ENCODE measurements around the gene CHURC1.

The CHURC1 gene

DNA sequence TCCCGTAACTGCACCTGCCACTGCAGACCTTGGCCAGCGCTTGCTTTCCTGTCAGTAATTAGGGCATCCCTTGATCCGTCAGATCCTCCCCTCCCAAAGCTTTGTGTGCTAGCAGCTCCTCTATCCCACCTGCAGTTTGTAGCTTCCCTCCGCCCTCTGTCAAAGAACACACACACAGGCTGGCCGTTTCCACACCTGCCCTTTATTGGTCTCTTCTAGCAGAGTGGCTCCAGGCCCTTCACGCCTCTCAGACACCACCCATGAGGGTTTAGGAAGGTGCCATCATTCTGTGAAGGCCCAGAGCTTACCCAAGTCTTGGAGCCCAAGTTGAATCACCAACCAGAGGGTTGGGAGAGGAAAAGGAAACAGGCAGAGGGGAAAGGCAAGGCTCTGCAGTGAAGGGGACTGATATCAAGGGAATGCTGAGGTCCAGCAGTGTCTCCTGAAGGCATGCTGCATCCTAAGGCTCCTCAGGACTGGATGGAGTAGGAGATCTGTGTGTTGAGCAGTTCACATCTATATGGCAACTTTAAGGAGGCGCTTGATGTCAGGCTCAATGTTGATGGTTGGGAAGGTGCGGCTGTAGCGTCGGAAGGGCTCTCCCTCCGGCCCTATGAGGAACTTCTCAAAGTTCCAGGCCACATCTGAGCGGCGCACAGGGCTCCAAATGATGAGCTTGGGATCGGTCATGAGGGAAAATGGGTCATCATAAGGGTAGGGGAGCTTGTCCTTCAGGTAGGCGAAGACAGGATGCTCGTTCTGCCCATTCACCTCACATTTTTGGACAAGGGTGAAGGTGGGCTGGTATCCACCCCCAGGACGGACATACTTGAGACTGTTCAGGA, 24.9 kb downstream of the CHURC1 start:
- TF ChIP-seq, protein P1, sequence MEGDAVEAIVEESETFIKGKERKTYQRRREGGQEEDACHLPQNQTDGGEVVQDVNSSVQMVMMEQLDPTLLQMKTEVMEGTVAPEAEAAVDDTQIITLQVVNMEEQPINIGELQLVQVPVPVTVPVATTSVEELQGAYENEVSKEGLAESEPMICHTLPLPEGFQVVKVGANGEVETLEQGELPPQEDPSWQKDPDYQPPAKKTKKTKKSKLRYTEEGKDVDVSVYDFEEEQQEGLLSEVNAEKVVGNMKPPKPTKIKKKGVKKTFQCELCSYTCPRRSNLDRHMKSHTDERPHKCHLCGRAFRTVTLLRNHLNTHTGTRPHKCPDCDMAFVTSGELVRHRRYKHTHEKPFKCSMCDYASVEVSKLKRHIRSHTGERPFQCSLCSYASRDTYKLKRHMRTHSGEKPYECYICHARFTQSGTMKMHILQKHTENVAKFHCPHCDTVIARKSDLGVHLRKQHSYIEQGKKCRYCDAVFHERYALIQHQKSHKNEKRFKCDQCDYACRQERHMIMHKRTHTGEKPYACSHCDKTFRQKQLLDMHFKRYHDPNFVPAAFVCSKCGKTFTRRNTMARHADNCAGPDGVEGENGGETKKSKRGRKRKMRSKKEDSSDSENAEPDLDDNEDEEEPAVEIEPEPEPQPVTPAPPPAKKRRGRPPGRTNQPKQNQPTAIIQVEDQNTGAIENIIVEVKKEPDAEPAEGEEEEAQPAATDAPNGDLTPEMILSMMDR (conservative IDR thresholded peaks at IDR 0.05; ENCODE audit: low read depth, low read length): no peak
- Histone ChIP-seq H3K4me2 (no peak overlapping the region), H4K20me1 (ENCODE audit: insufficient read depth) (no peaks in the 10 kb centered on the region), H3K27ac (no peak overlapping the region), H3K27me3 (ENCODE audit: insufficient read depth, low read depth) (no peaks in the 10 kb centered on the region), H3K79me2 (ENCODE audit: insufficient read depth, low read depth) (0 out of 2 replicates have a peak, but pooled peaks cover 6% of the 10 kb centered on the region), H3K4me3 (IDR thresholded peaks at IDR 0.05; ENCODE audit: insufficient read depth, low read depth, low read length) (no peak overlapping the region), H3K36me3 (ENCODE audit: insufficient read depth) (no peaks in the 10 kb centered on the region), H2AFZ (ENCODE audit: low read depth) (no peak overlapping the region), H3K4me1 (ENCODE audit: low read depth, poor library complexity, severe bottlenecking) (peaks cover 49% of the 10 kb centered on the region), H3K9ac (no peak overlapping the region)

DNA sequence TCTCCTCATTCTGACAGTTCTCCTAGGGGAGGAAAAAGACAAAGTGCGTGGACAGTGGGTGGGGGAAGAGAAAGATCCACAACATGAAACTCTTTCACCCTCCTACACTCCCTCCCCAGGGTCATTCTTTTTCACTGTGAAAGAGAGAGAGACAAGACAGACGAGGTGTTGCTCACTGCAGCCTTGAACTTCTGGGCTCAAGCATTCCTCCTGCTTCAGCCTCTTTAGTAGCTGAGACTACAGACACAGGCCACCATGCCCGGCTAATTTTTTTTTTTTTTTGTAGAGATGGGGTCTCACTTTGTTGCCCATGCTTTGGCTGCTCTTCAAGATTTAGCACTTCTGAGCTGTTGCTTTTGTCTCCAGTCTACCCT, 25.5 kb downstream of the CHURC1 start:
- Histone ChIP-seq H3K4me3 (IDR thresholded peaks at IDR 0.05; ENCODE audit: insufficient read depth, low read depth, low read length) (no peak overlapping the region), H3K27me3 (ENCODE audit: insufficient read depth, low read depth) (no peaks in the 10 kb centered on the region), H3K4me2 (no peak overlapping the region)

DNA sequence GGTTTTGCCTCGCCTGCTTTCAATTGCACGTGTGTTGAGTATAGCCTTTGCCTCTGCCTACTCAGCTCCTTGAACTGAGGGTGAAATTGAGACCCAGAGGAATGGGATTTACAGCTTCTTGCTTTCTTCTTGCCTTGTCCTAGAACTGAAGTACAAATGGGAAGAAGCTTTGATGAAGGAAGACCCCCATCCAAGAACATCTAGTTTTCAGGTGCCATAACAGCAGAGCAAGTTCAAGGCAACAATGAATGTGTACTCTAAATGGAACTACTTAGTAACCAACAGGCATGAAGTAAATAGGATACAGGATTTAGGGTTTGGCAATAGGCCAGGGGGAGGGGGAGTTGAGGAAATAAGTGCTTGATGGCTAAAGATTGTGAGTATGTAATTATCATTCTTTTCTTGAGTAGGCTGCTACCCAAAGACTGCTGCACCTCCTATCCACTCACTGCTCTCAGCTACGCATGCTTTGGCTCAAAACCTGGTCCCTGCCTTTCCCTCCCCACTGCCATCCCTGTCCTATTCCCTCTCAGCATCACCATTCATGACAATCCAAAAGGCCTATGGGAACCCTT, 26.2 kb downstream of the CHURC1 start:
- Histone ChIP-seq H4K20me1 (ENCODE audit: insufficient read depth) (no peaks in the 10 kb centered on the region), H3K4me3 (IDR thresholded peaks at IDR 0.05; ENCODE audit: insufficient read depth, low read depth, low read length) (no peak overlapping the region), H3K27ac (no peak overlapping the region)

More for the DNA sequence above, 25.5 kb downstream of the CHURC1 start:
- Histone ChIP-seq H3K9ac (no peak overlapping the region), H3K27ac (no peak overlapping the region), H3K4me1 (ENCODE audit: low read depth, poor library complexity, severe bottlenecking) (peaks cover 43% of the 10 kb centered on the region), H3K79me2 (ENCODE audit: insufficient read depth, low read depth) (0 out of 2 replicates have a peak, but pooled peaks cover 6% of the 10 kb centered on the region), H3K36me3 (ENCODE audit: insufficient read depth) (no peaks in the 10 kb centered on the region), H4K20me1 (ENCODE audit: insufficient read depth) (no peaks in the 10 kb centered on the region), H2AFZ (ENCODE audit: low read depth) (no peak overlapping the region)
- TF ChIP-seq, protein P1 (conservative IDR thresholded peaks at IDR 0.05; ENCODE audit: low read depth, low read length): no peak

DNA sequence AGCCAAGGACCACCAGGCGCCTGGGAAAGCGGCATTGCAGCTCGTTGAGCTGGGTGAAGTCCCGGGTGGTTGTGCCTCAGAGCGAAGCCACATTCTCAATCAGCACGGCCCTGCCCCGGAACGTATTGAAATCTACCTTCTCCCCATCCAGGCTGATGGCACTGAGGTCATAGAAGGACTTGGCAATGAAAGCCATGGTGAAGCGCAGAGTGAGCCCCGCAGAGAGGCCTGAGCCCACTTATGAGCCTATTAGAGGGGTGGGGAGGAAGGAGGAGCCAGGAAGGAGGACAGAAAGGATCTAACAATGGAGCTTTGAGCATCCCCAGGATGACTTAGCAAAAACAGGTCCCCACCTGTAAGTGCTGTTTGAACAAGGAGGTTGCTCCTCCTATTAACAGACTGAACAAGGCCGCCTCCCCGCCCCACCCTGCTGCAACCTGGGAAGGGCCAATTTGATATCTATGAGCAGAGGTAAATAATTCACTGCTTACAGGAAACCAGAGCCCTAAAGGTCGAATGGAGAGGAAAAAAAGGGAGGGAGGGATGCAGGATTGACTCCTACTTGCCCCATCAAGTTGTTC, 28.4 kb downstream of the CHURC1 start, which contains the start of gene GPX2:
Gene GPX2, minus strand, starts transcription at position 215 of the 581 bp plus-strand sequence. Its CDS starts 19 bp downstream, at position 196.
- Histone ChIP-seq H3K9ac (no peak within 1 kb of the TSS), H2AFZ (ENCODE audit: low read depth) (no peak within 1 kb of the TSS), H3K36me3 (ENCODE audit: insufficient read depth) (no peaks in the 10 kb centered on the region), H4K20me1 (ENCODE audit: insufficient read depth) (no peaks in the 10 kb centered on the region), H3K27me3 (ENCODE audit: insufficient read depth, low read depth) (no peaks in the 10 kb centered on the region), H3K4me3 (IDR thresholded peaks at IDR 0.05; ENCODE audit: insufficient read depth, low read depth, low read length) (no peak within 1 kb of the TSS), H3K27ac (no peak within 1 kb of the TSS), H3K79me2 (ENCODE audit: insufficient read depth, low read depth) (no peaks in the 10 kb centered on the region), H3K4me1 (ENCODE audit: low read depth, poor library complexity, severe bottlenecking) (peaks cover 15% of the 10 kb centered on the region), H3K4me2 (no peak within 1 kb of the TSS)
- TF ChIP-seq, protein P1 (conservative IDR thresholded peaks at IDR 0.05; ENCODE audit: low read depth, low read length): no peak

More for the DNA sequence above, 26.2 kb downstream of the CHURC1 start:
- TF ChIP-seq, protein P1 (conservative IDR thresholded peaks at IDR 0.05; ENCODE audit: low read depth, low read length): no peak
- no peaks in the 10 kb centered on the region for H3K27me3 ChIP-seq (ENCODE audit: insufficient read depth, low read depth)
- peaks cover 37% of the 10 kb centered on the region for H3K4me1 ChIP-seq (ENCODE audit: low read depth, poor library complexity, severe bottlenecking)
- no peaks in the 10 kb centered on the region for H3K36me3 ChIP-seq (ENCODE audit: insufficient read depth)
- no peak overlapping the region for H3K4me2 ChIP-seq
- H2AFZ ChIP-seq (ENCODE audit: low read depth): no peak overlapping the region
- 0 out of 2 replicates have a peak, but pooled peaks cover 6% of the 10 kb centered on the region for H3K79me2 ChIP-seq (ENCODE audit: insufficient read depth, low read depth)
- H3K9ac ChIP-seq: no peak overlapping the region
